ENCODE measurements around the gene RPS21. TPM values are rescaled to one million over a fixed set of nuclear protein-coding genes. Genes with fewer than 3 reads are reported as not detected.

The RPS21 gene
- polyA plus RNA-seq, 4 donors, result 692 to 1,041 (median 746) TPM

- no peak for DNase-seq (ENCODE audit: low read depth in 4 of 4, low spot score in 3 of 4)
Measured at GRCh38 chr20:62353289-62354030, 33.4 kb upstream of the RPS21 start.

- no peak for DNase-seq (ENCODE audit: low read depth in 4 of 4, low spot score in 3 of 4)
Measured at GRCh38 chr20:62354031-62354808, 32.7 kb upstream of the RPS21 start.

GRCh38 chr20:62354811-62355341 is 32.0 kb upstream of the RPS21 start:
- DNase-seq (ENCODE audit: low read depth in 4 of 4, low spot score in 3 of 4), result no peak

GRCh38 chr20:62355516-62355877 is 31.4 kb upstream of the RPS21 start:
- DNase-seq (ENCODE audit: low read depth in 4 of 4, low spot score in 3 of 4), result no peak

- no peak for DNase-seq (ENCODE audit: low read depth in 4 of 4, low spot score in 3 of 4)
Measured at GRCh38 chr20:62355878-62356588, 30.9 kb upstream of the RPS21 start.

GRCh38 chr20:62356589-62357186 is 30.2 kb upstream of the RPS21 start:
- no peak for DNase-seq (ENCODE audit: low read depth in 4 of 4, low spot score in 3 of 4)

GRCh38 chr20:62357187-62357667 is 29.7 kb upstream of the RPS21 start:
- no peak for DNase-seq (ENCODE audit: low read depth in 4 of 4, low spot score in 3 of 4)

GRCh38 chr20:62357681-62358080 is 29.2 kb upstream of the RPS21 start:
- DNase-seq (ENCODE audit: low read depth in 4 of 4, low spot score in 3 of 4), result no peak

- DNase-seq (ENCODE audit: low read depth in 4 of 4, low spot score in 3 of 4), result no peak
Measured at GRCh38 chr20:62358171-62359042, 28.5 kb upstream of the RPS21 start.

GRCh38 chr20:62359043-62359490 is 27.8 kb upstream of the RPS21 start:
- DNase-seq (ENCODE audit: low read depth in 4 of 4, low spot score in 3 of 4), result no peak

- DNase-seq (ENCODE audit: low read depth in 4 of 4, low spot score in 3 of 4), result no peak
Measured at GRCh38 chr20:62359491-62360121, 27.3 kb upstream of the RPS21 start.

GRCh38 chr20:62360854-62361798 is 25.8 kb upstream of the RPS21 start:
- no peak for DNase-seq (ENCODE audit: low read depth in 4 of 4, low spot score in 3 of 4)

- DNase-seq (ENCODE audit: low read depth in 4 of 4, low spot score in 3 of 4), result no peak
Measured at GRCh38 chr20:62361799-62362589, 24.9 kb upstream of the RPS21 start.

- no peak for DNase-seq (ENCODE audit: low read depth in 4 of 4, low spot score in 3 of 4)
Measured at GRCh38 chr20:62362590-62362940, 24.3 kb upstream of the RPS21 start.

- no peak for DNase-seq (ENCODE audit: low read depth in 4 of 4, low spot score in 3 of 4)
Measured at GRCh38 chr20:62362991-62363919, 23.6 kb upstream of the RPS21 start.
